ENCODE results near the gene LSAMP. TPM values are rescaled to one million over a fixed set of nuclear protein-coding genes. Genes with fewer than 3 reads are reported as not detected.

LSAMP gene
- total and polyA plus RNA-seq, 2 donors (not counting 3 experiments of a cell fraction or from before 2014, with no cell fraction given), result not detected

DNA sequence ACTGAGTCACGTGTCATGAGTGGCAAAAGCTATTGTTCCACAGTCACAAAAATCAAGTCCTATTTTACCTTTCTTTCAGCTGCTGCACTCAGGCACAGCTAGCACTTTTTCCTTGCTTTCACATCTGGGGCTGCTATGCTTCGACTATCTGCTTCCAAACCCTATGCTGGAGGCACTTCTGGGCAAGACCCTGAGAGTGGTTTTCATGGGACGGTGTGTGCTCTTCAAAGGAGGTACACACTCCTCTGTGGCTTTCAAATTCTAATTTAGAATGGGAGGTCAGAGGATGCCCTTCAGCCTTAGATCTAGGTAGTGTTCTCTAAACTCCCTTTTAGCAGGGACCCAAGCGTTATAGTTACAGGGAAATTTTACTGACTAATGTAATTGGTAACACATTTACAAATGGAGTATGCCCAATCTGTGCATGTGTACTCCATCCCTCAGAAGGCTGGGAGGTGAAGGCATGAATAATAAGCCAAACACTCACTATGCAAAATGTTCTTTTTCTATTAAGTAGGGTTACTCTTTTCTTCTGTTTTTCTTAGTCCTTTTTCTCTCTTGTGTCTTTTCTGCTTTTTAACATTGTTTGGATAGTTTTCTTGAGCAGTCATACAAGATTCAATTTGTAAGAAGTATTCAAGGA is 188.3 kb downstream of the LSAMP start:
- intact Hi-C loops (cut with micrococcal nuclease), result no loop called here
- no peak for FAIRE-seq
- ChIA-PET CTCF (no interaction called here), POLR2A (no interaction called here)
- dilution Hi-C loops (cut with MboI; ENCODE audit: extremely low pct_ligation_motif_present, low sequenced_read_pairs), result no loop called here
- Histone ChIP-seq H3K4me2 (ENCODE audit: insufficient read depth, low read length) (no peak overlapping the region), H3K27me3 (ENCODE audit: control insufficient read depth in 2 of 2, insufficient read depth in 2 of 2, low read length in 2 of 2) (no peaks in the 10 kb centered on the region), H3K4me3 (replicated peaks in 1 of 3; ENCODE audit: insufficient read depth in 1 of 3, low read depth in 1 of 3, low read length in 3 of 3) (no peak overlapping the region), H3K9me3 (replicated peaks; ENCODE audit: control insufficient read depth, insufficient read depth, low read length) (no peaks in the 10 kb centered on the region), H3K36me3 (ENCODE audit: control insufficient read depth in 2 of 2, extremely low read depth in 1 of 2, insufficient read depth in 2 of 2, low read length in 2 of 2) (no peaks in the 10 kb centered on the region), H2AFZ (ENCODE audit: low read depth, low read length) (no peak overlapping the region), H3K4me1 (ENCODE audit: control insufficient read depth, extremely low read depth, insufficient read depth, low read length) (no peaks in the 10 kb centered on the region), H4K20me1 (replicated peaks; ENCODE audit: control insufficient read depth, extremely low read depth, insufficient read depth, low read length) (no peaks in the 10 kb centered on the region), H3K9ac (replicated peaks; ENCODE audit: extremely low read depth, insufficient read depth, low read length) (no peak overlapping the region), H3K27ac (ENCODE audit: insufficient read depth, low read depth, low read length) (no peak overlapping the region), H3K9me1 (replicated peaks; ENCODE audit: control insufficient read depth, extremely low read depth, insufficient read depth, low read length) (no peaks in the 10 kb centered on the region), H3K79me2 (ENCODE audit: control insufficient read depth, insufficient read depth, low read length) (no peaks in the 10 kb centered on the region)
- BruUV-seq (replicated peaks), result no TSS peak
- DNase-seq (ENCODE audit: low read depth, low spot score), result no peak
- TF ChIP-seq MAX (IDR thresholded peaks at IDR 0.05; ENCODE audit: insufficient read depth, insufficient read length), result no peak
- no peak for TF ChIP-seq CTCF (IDR thresholded peaks at IDR 0.05; ENCODE audit: extremely low read depth in 1 of 2, insufficient read depth in 1 of 2, low read depth in 1 of 2, low read length in 2 of 2)
- TF ChIP-seq FOS (IDR thresholded peaks at IDR 0.05; ENCODE audit: borderline replicate concordance, insufficient read depth, low read length), result no peak
- TF ChIP-seq POLR2A (IDR thresholded peaks at IDR 0.05; ENCODE audit: low read depth, low read length), result no peak
- TF ChIP-seq MYC (IDR thresholded peaks at IDR 0.05; ENCODE audit: low read depth, low read length), result no peak
- no peak for TF ChIP-seq GATA2 (IDR thresholded peaks at IDR 0.05; ENCODE audit: insufficient read depth, insufficient read length, low read depth, low read length)
- no peak for TF ChIP-seq JUN (IDR thresholded peaks at IDR 0.05; ENCODE audit: borderline replicate concordance, insufficient read depth, insufficient read length, low read depth)
- TF ChIP-seq EZH2 (IDR thresholded peaks at IDR 0.05; ENCODE audit: borderline replicate concordance, low read depth, low read length, severe bottlenecking), result no peak
- no peak for TF ChIP-seq POLR2AphosphoS5 (IDR thresholded peaks at IDR 0.05; ENCODE audit: insufficient read depth, low read depth, low read length)
